Progenitor cell of endocrine pancreas (in vitro differentiated cells): ENCODE results near the gene USP6. TPM values are rescaled to one million over a fixed set of nuclear protein-coding genes. Genes with fewer than 3 reads are reported as not detected.

Experiments used
- DNase-seq: peaks from one replicate; pipeline ENCODE4 v3.0.0; 2021; ENCODE audit warnings: low spot score; ENCODE audit not compliant: unreplicated experiment
- H3K27ac Mint-ChIP-seq: 2 replicates; pipeline ENCODE4 v1.8.0; 2021; ENCODE audit warnings: mild to moderate bottlenecking, moderate library complexity, mixed read lengths
- H3K27me3 Mint-ChIP-seq: 2 replicates; pipeline ENCODE4 v1.8.0; 2021; ENCODE audit warnings: mixed read lengths
- H3K36me3 Mint-ChIP-seq: 2 replicates; pipeline ENCODE4 v1.8.0; 2022; ENCODE audit warnings: mixed read lengths; ENCODE audit not compliant: insufficient read depth
- H3K4me1 Mint-ChIP-seq: 2 replicates; pipeline ENCODE4 v1.8.0; 2021; ENCODE audit warnings: low read depth, mixed read lengths
- H3K4me3 Mint-ChIP-seq: 2 replicates; pipeline ENCODE4 v1.8.0; 2021; ENCODE audit warnings: low read depth, mild to moderate bottlenecking, moderate library complexity, mixed read lengths
- H3K9me3 Mint-ChIP-seq: 2 replicates; pipeline ENCODE4 v1.8.0; 2021; ENCODE audit warnings: low read depth, mixed read lengths
- total RNA-seq: library from RNA; stranded (reverse); gene quantifications from 2 replicates; pipeline ENCODE4 v1.2.1, GENCODE V29; 2021
- TF ChIP-seq, protein P1 (sequence below): fragments of 200-600 bp; sonication (generic); IDR thresholded peaks from one replicate; pipeline ENCODE4 v1.5.0; 2021; ENCODE audit warnings: antibody characterized with exemption, mild to moderate bottlenecking; ENCODE audit not compliant: unreplicated experiment

The USP6 gene
- total RNA-seq, 1 donor from 2014 or later = 0.84 TPM

DNA sequence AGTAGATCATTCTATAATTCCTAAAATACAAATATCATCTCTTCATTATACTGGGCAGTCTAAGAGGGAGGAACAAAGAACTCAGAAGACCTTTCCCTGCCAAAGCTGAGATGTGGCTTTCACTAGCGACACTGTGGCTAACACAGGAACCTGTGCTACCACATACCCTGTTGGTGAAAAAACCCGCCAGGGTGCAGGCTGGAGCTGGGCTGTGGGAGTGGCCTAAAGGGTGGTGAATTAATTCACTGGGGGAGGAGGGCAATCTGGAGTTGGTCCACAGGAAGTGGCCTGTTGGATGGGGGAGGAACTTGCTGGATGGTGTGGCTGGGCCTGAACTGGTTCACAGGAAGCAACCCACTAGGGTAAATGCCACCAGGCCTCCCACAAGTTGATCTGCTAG lies 68.5 kb downstream of the USP6 start:
- no peaks in the 10 kb centered on the region for H3K4me1 Mint-ChIP-seq
- TF ChIP-seq, protein P1, sequence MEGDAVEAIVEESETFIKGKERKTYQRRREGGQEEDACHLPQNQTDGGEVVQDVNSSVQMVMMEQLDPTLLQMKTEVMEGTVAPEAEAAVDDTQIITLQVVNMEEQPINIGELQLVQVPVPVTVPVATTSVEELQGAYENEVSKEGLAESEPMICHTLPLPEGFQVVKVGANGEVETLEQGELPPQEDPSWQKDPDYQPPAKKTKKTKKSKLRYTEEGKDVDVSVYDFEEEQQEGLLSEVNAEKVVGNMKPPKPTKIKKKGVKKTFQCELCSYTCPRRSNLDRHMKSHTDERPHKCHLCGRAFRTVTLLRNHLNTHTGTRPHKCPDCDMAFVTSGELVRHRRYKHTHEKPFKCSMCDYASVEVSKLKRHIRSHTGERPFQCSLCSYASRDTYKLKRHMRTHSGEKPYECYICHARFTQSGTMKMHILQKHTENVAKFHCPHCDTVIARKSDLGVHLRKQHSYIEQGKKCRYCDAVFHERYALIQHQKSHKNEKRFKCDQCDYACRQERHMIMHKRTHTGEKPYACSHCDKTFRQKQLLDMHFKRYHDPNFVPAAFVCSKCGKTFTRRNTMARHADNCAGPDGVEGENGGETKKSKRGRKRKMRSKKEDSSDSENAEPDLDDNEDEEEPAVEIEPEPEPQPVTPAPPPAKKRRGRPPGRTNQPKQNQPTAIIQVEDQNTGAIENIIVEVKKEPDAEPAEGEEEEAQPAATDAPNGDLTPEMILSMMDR = no peak
- H3K27ac Mint-ChIP-seq = no peak overlapping the region
- no peaks in the 10 kb centered on the region for H3K27me3 Mint-ChIP-seq
- H3K9me3 Mint-ChIP-seq = peaks cover 64% of the 10 kb centered on the region
- peaks cover 78% of the 10 kb centered on the region for H3K36me3 Mint-ChIP-seq
- H3K4me3 Mint-ChIP-seq = no peak overlapping the region
- DNase-seq = no peak

DNA sequence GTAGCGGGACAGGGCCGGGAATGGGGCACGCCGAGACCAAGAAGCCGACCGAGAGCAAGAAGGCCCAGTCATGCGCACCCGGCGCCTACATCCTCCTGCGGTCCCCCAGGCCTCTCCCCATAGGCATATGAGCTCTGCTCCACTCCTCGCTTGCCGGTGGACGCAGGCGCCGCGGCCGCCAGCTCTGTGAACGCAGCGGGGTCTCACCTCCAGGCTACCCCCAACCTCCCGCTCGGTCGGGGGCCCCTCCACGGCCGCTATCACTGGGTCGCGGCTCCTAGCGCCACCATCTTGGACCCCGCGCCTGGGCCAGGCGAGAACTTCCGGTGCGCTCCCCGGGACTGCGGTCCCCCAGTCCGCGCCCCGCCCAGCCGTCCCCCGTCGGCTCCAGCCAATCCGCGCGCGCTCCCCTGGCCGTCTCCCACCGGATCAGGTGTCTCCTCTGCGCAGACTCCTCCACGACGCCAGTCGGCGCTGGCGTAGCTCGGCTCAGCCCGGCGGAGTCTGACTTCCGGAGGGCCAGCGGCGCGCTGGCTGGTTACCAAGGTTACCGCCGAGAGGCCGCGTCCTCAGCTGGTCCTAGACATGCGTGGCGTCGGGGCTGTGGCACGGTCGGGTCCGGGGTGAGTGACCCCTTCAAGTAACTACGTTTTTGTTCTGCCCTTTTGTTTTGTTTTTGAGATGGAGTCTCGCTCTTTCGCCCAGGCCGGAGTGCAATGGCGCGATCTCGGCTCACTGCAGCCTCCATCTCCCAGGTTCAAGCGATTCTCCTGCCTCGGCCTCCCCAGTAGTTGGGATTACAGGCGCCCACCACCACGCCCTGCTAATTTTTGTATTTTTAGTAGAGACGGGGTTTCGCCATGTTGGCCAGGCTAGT lies 75.9 kb downstream of the USP6 start, which contains the start of gene ZNF594:
ZNF594 (minus strand) TSS at position 328 of the 877 bp plus-strand sequence. CDS start 7,612 bp downstream, outside the sequence.
- no peaks in the 10 kb centered on the region for H3K27me3 Mint-ChIP-seq
- H3K9me3 Mint-ChIP-seq = peaks cover 34% of the 10 kb centered on the region

DNA sequence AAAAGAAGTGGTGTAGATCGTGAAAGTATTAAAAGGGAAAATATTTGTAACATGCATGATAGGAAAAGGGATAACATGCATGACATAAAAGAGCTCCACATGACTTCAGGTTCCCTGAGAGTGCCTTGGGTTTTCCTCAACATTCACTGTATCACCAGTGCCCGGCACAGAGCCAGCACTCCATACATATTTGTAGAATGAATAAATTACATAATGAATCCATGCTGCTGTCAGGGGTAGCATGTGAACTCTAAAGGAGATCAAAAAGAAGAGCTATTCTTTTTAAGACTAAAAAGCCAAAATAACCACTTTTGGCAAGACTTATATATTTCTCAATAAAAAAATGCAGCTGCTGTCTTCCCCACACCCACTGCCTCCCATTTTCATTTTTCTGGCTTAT lies 78.5 kb downstream of the USP6 start:
- H3K9me3 Mint-ChIP-seq = peaks cover 21% of the 10 kb centered on the region
- H3K4me1 Mint-ChIP-seq = no peaks in the 10 kb centered on the region
- no peak for DNase-seq
- no peak overlapping the region for H3K4me3 Mint-ChIP-seq
- H3K36me3 Mint-ChIP-seq = peaks cover 21% of the 10 kb centered on the region
- no peaks in the 10 kb centered on the region for H3K27me3 Mint-ChIP-seq
- TF ChIP-seq, protein P1 = no peak
- no peak overlapping the region for H3K27ac Mint-ChIP-seq

More for the DNA sequence above, 75.9 kb downstream of the USP6 start, which contains the start of gene ZNF594:
- Mint-ChIP-seq H3K27ac (peak within 1 kb of the TSS; percentile 85), H3K4me3 (peak within 1 kb of the TSS; percentile 85), H3K36me3 (peaks cover 38% of the 10 kb centered on the region), H3K4me1 (no peaks in the 10 kb centered on the region)
- TF ChIP-seq, protein P1 = peak; percentile 77
- DNase-seq = peak; percentile 92

DNA sequence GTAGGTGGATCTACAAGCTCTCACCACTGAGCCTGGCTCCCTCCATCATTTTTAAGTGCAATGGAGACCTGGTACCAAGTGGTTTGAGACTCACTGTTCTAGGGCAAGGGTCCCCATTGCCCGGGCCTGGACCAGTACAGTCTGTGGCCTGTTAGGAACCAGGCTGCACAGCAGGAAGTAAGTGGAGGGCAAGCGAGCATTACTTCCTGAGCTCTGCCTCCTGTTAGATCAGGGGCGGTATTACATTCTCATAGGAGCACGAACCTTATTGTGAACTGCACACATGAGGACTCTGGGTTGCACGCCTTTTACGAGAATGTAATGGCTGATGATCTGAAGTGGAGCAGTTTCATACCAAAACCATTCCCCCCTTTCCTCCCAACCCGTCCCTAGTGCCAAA lies 82.6 kb downstream of the USP6 start:
- Mint-ChIP-seq H3K27ac (no peak overlapping the region), H3K36me3 (no peaks in the 10 kb centered on the region), H3K27me3 (no peaks in the 10 kb centered on the region), H3K4me1 (no peaks in the 10 kb centered on the region), H3K9me3 (no peaks in the 10 kb centered on the region), H3K4me3 (no peak overlapping the region)
- TF ChIP-seq, protein P1 = no peak
- DNase-seq = no peak

DNA sequence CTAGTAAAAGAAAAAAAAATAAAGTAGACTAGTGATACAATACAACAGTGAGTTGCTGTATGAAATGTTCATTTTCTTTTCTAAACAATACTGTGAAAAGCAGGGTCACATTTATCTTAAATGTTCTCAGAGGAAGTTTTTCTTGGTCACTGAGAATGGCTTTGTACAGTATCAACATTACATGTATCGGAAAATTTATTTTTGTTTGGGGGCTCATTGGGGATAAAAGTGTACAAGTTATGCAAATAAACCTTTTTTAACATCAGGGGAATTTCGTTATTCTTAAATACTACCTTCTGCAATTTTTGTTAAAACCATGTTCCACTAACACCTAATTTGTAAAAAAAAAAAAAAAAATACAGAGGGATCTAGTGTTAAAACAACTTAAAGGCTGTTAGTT lies 84.5 kb downstream of the USP6 start:
- TF ChIP-seq, protein P1 = no peak
- H3K4me1 Mint-ChIP-seq = no peaks in the 10 kb centered on the region
- no peaks in the 10 kb centered on the region for H3K9me3 Mint-ChIP-seq
- H3K27ac Mint-ChIP-seq = no peak overlapping the region
- no peak overlapping the region for H3K4me3 Mint-ChIP-seq
- H3K27me3 Mint-ChIP-seq = no peaks in the 10 kb centered on the region
- peaks cover 5% of the 10 kb centered on the region for H3K36me3 Mint-ChIP-seq
- no peak for DNase-seq
